Endothelial cell of umbilical vein (primary cell): ENCODE measurements around the gene AUTS2. TPM values are rescaled to one million over a fixed set of nuclear protein-coding genes. Genes with fewer than 3 reads are reported as not detected.

ENCODE experiments used
- BruUV-seq: library from RNA; stranded (reverse); fragments of 400-500 nt; replicated peaks from 2 replicates; lab custom pipeline; 2021; lab: Mats Ljungman, UMichigan
- CTCF ChIA-PET: fragments of 300-600, 350-600 bp; sonication (Branson Sonifier 250); formaldehyde crosslinking; loops from one replicate; lab custom pipeline; 2021; ENCODE audit warnings: antibody characterized with exemption, inconsistent platforms; lab: Charles Lee
- POLR2A ChIA-PET: fragments of 300-600, 350-600 bp; sonication (Branson Sonifier 250); formaldehyde crosslinking; loops from one replicate; lab custom pipeline; 2021; ENCODE audit warnings: antibody characterized with exemption, inconsistent platforms; lab: Charles Lee
- DNase-seq: peaks from one replicate; pipeline ENCODE4 v3.0.0-alpha.2; 2011; ENCODE audit warnings: low read depth, low spot score
- FAIRE-seq: peaks from 2 replicates; lab custom pipeline; 2011; peaks lifted over from hg19 to GRCh38; lab: Jason Lieb, UNC
- H2AFZ ChIP-seq: 2 replicates; pipeline ENCODE4 v1.6.0; 2012; ENCODE audit warnings: low read depth, low read length, control low read depth, inconsistent platforms
- H3K27ac ChIP-seq: 2 replicates; pipeline ENCODE4 v1.5.1; 2011; ENCODE audit warnings: low read depth, mild to moderate bottlenecking, control low read depth, low read length, moderate library complexity; ENCODE audit not compliant: insufficient read depth
- H3K27me3 ChIP-seq, 2 experiments: 2 replicates each; pipeline versions ENCODE4 v1.6.0 to v1.6.1; 2011; ENCODE audit warnings: low read length in 2 of 2, mixed read lengths in 1 of 2; ENCODE audit not compliant: control insufficient read depth in 2 of 2, insufficient read depth in 2 of 2
- H3K36me3 ChIP-seq, 2 experiments: 2 replicates in 1 of 2; 3 replicates in 1 of 2; pipeline ENCODE4 v1.5.1; 2011; ENCODE audit warnings: low read length in 2 of 2, mild to moderate bottlenecking in 1 of 2, moderate library complexity in 1 of 2; ENCODE audit not compliant: control insufficient read depth in 2 of 2, insufficient read depth in 2 of 2; ENCODE audit errors: extremely low read depth in 1 of 2
- H3K4me1 ChIP-seq: 3 replicates; pipeline ENCODE4 v1.5.1; 2011; ENCODE audit warnings: mild to moderate bottlenecking, low read length; ENCODE audit not compliant: control insufficient read depth, insufficient read depth; ENCODE audit errors: extremely low read depth
- H3K4me2 ChIP-seq: 2 replicates; pipeline ENCODE4 v1.6.1; 2011; ENCODE audit warnings: low read length, control low read depth, mixed read lengths; ENCODE audit not compliant: insufficient read depth
- H3K4me3 ChIP-seq, 3 experiments: fragments of 200-600 bp in 1 of 3; sonication (generic), shearing (Covaris generic) in 1 of 3; replicated peaks in 1 of 3; 2 replicates each; pipeline ENCODE4 v1.5.1; 2011 to 2016; ENCODE audit warnings: control low read depth in 3 of 3, low read length in 3 of 3, mild to moderate bottlenecking in 2 of 3, inconsistent platforms in 1 of 3, low read depth in 1 of 3, moderate library complexity in 1 of 3; ENCODE audit not compliant: insufficient read depth in 1 of 3
- H3K79me2 ChIP-seq: 2 replicates; pipeline ENCODE4 v1.6.0; 2012; ENCODE audit warnings: low read length, inconsistent platforms; ENCODE audit not compliant: control insufficient read depth, insufficient read depth
- H3K9ac ChIP-seq: replicated peaks from 2 replicates; pipeline ENCODE3; 2011; ENCODE audit warnings: low read length, control low read depth; ENCODE audit not compliant: insufficient read depth; ENCODE audit errors: extremely low read depth
- H3K9me1 ChIP-seq: replicated peaks from 3 replicates; pipeline ENCODE4 v1.6.0; 2011; ENCODE audit warnings: mild to moderate bottlenecking, low read length; ENCODE audit not compliant: control insufficient read depth, insufficient read depth; ENCODE audit errors: extremely low read depth
- H3K9me3 ChIP-seq: replicated peaks from 2 replicates; pipeline ENCODE4 v1.5.1; 2012; ENCODE audit warnings: low read length, inconsistent platforms; ENCODE audit not compliant: control insufficient read depth, insufficient read depth
- H4K20me1 ChIP-seq: replicated peaks from 2 replicates; pipeline ENCODE3; 2011; ENCODE audit warnings: mild to moderate bottlenecking, low read length; ENCODE audit not compliant: control insufficient read depth, insufficient read depth; ENCODE audit errors: extremely low read depth
- EZH2 ChIP-seq: IDR thresholded peaks from 2 replicates; pipeline ENCODE4 v1.6.1; 2012; ENCODE audit warnings: borderline replicate concordance, low read depth, mild to moderate bottlenecking, moderate library complexity, low read length, inconsistent platforms; ENCODE audit not compliant: severe bottlenecking
- FOS ChIP-seq: IDR thresholded peaks from 2 replicates; pipeline ENCODE4 v1.6.1; 2011; ENCODE audit warnings: mild to moderate bottlenecking, low read length, moderate library complexity, borderline replicate concordance; ENCODE audit not compliant: insufficient read depth
- GATA2 ChIP-seq: IDR thresholded peaks from 2 replicates; pipeline ENCODE4 v1.7.0; 2011; ENCODE audit warnings: low read depth, mild to moderate bottlenecking, moderate library complexity, mixed read lengths, low read length; ENCODE audit not compliant: insufficient read length, insufficient read depth
- JUN ChIP-seq: IDR thresholded peaks from 2 replicates; pipeline ENCODE4 v1.6.1; 2011; ENCODE audit warnings: borderline replicate concordance, low read depth; ENCODE audit not compliant: insufficient read length, insufficient read depth
- MYC ChIP-seq: IDR thresholded peaks from one replicate; pipeline ENCODE4 v1.6.1; 2011; ENCODE audit warnings: mild to moderate bottlenecking, low read depth, low read length
- POLR2A ChIP-seq: IDR thresholded peaks from 2 replicates; pipeline ENCODE4 v1.6.1; 2012; ENCODE audit warnings: low read depth, mild to moderate bottlenecking, control low read depth, low read length
- POLR2AphosphoS5 ChIP-seq: IDR thresholded peaks from 2 replicates; pipeline ENCODE4 v1.6.1; 2012; ENCODE audit warnings: low read depth, mild to moderate bottlenecking, control low read depth, low read length, moderate library complexity; ENCODE audit not compliant: insufficient read depth
- dilution Hi-C: fragments of 300-500 bp; cut with MboI; formaldehyde crosslinking; loops from one replicate; pipeline ENCODE4 v1.15.0; 2019; ENCODE audit warnings: low sequenced_read_pairs; ENCODE audit not compliant: extremely low pct_ligation_motif_present
- intact Hi-C: fragments of 100-400 bp; cut with micrococcal nuclease; formaldehyde crosslinking; loops from one replicate; pipeline ENCODE4 v1.10.0; 2022
- polyA plus RNA-seq, 4 experiments: library from polyadenylated mRNA; depleted of rRNA in 3 of 4; stranded (reverse) in 3 of 4; unstranded in 1 of 4; fragments of >200 nt; gene quantifications; 2 replicates each; pipeline versions ENCODE4 v1.2.1 to v1.2.3, GENCODE V29; 2011 to 2012; ENCODE audit warnings: missing spikeins in 1 of 4
- total RNA-seq: library from RNA; stranded (reverse); gene quantifications from 2 replicates; pipeline ENCODE4 v1.2.3, GENCODE V29; 2021
- TF ChIP-seq, protein P1 (sequence below): IDR thresholded peaks from 2 replicates; pipeline ENCODE4 v1.6.1; 2011; ENCODE audit not compliant: insufficient read depth, insufficient read length
- TF ChIP-seq, protein P2 (sequence below), 2 donors: IDR thresholded peaks; 1 replicate in 1 of 2; 2 replicates in 1 of 2; pipeline ENCODE4 v1.5.1; 2011; ENCODE audit warnings: low read length in 2 of 2, mild to moderate bottlenecking in 2 of 2, moderate library complexity in 2 of 2, control low read depth in 1 of 2, inconsistent platforms in 1 of 2, low read depth in 1 of 2; ENCODE audit not compliant: insufficient read depth in 1 of 2; ENCODE audit errors: extremely low read depth in 1 of 2

Gene AUTS2
- total and polyA plus RNA-seq, 2 donors (not counting 3 experiments of a cell fraction or from before 2014, with no cell fraction given), result 0.59 to 8.0 TPM

DNA sequence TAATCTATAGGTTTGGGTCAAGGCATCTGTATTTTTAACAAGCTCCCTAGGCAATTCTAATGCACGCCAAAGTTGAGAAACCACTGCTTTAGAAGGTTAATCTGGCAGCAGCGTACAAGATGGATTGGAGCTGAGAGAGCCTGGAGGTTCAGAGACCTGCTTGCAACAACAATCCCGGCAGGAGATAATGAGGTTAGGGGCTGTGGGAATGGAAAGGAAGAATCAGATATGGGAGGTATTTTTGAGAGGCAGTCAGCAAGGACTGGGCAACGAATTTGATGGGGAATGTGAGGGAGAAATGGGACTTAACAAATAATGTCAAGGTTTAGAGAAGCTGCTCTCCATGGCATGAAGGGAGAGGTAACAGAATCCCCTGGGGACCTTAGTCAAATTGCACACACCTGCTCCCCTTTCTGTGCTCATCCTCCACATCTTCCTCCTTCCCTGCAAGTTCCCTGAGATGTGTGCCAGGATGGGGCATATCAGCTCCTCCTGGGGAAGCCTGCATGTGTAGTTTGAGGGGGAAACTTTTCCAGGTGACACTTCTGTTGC, 802.6 kb downstream of the AUTS2 start:
- no TSS peak for BruUV-seq
- Histone ChIP-seq H3K4me2 (no peak overlapping the region), H3K9me3 (peaks cover 3% of the 10 kb centered on the region), H3K9me1 (no peaks in the 10 kb centered on the region), H3K4me3 (no peak overlapping the region), H2AFZ (no peak overlapping the region), H3K4me1 (no peaks in the 10 kb centered on the region), H3K36me3 (no peaks in the 10 kb centered on the region), H4K20me1 (no peaks in the 10 kb centered on the region), H3K79me2 (no peaks in the 10 kb centered on the region), H3K27ac (no peak overlapping the region), H3K27me3 (no peaks in the 10 kb centered on the region), H3K9ac (no peak overlapping the region)
- no peak for FAIRE-seq
- ChIA-PET CTCF (no interaction called here), POLR2A (no interaction called here)
- intact Hi-C loops, result no loop called here
- dilution Hi-C loops, result no loop called here
- no peak for DNase-seq
- TF ChIP-seq, protein P1, sequence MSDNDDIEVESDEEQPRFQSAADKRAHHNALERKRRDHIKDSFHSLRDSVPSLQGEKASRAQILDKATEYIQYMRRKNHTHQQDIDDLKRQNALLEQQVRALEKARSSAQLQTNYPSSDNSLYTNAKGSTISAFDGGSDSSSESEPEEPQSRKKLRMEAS, result no peak
- TF ChIP-seq GATA2, result no peak
- no peak for TF ChIP-seq MYC
- no peak for TF ChIP-seq FOS
- no peak for TF ChIP-seq POLR2AphosphoS5
- no peak for TF ChIP-seq POLR2A
- TF ChIP-seq JUN, result no peak
- TF ChIP-seq, protein P2, sequence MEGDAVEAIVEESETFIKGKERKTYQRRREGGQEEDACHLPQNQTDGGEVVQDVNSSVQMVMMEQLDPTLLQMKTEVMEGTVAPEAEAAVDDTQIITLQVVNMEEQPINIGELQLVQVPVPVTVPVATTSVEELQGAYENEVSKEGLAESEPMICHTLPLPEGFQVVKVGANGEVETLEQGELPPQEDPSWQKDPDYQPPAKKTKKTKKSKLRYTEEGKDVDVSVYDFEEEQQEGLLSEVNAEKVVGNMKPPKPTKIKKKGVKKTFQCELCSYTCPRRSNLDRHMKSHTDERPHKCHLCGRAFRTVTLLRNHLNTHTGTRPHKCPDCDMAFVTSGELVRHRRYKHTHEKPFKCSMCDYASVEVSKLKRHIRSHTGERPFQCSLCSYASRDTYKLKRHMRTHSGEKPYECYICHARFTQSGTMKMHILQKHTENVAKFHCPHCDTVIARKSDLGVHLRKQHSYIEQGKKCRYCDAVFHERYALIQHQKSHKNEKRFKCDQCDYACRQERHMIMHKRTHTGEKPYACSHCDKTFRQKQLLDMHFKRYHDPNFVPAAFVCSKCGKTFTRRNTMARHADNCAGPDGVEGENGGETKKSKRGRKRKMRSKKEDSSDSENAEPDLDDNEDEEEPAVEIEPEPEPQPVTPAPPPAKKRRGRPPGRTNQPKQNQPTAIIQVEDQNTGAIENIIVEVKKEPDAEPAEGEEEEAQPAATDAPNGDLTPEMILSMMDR (IDR thresholded peaks at IDR 0.05; ENCODE audit: extremely low read depth in 1 of 2, insufficient read depth in 1 of 2, low read depth in 1 of 2, low read length in 2 of 2), result no peak
- no peak for TF ChIP-seq EZH2
